Natural killer cell (primary cell): ENCODE measurements around the gene RUVBL1. TPM values are rescaled to one million over a fixed set of nuclear protein-coding genes. Genes with fewer than 3 reads are reported as not detected.

Experiments
- ATAC-seq, 3 donors: fragments of 150-1000 bp in 2 of 3; fragments of 200-7000 bp in 1 of 3; cut with Tn5 transposase; 1 replicate in 1 of 3; 2 replicates in 2 of 3; pipeline ENCODE4 v1.10.0; 2021; ENCODE audit warnings: mild to moderate bottlenecking in 2 of 3, moderate library complexity in 2 of 3
- DNase-seq, 2 donors: peaks; one replicate each; pipeline versions ENCODE4 v3.0.0 to v3.0.0-alpha.2; 2013 to 2021; ENCODE audit warnings: mixed read lengths in 1 of 2
- H3K27ac ChIP-seq: one replicate; pipeline ENCODE4 v1.5.1; 2013; ENCODE audit warnings: mild to moderate bottlenecking, low read length
- H3K27me3 ChIP-seq: one replicate; pipeline ENCODE4 v1.6.1; 2013; ENCODE audit warnings: low read length; ENCODE audit not compliant: control insufficient read depth, insufficient read depth
- H3K36me3 ChIP-seq: one replicate; pipeline ENCODE4 v1.6.1; 2013; ENCODE audit warnings: low read length; ENCODE audit not compliant: control insufficient read depth, insufficient read depth
- H3K4me1 ChIP-seq: one replicate; pipeline ENCODE4 v1.6.1; 2013; ENCODE audit warnings: low read length; ENCODE audit not compliant: control insufficient read depth, insufficient read depth
- H3K4me3 ChIP-seq: one replicate; pipeline ENCODE4 v1.5.1; 2013; ENCODE audit warnings: low read length
- H3K9me3 ChIP-seq: one replicate; pipeline ENCODE4 v1.6.1; 2013; ENCODE audit warnings: low read length; ENCODE audit not compliant: control insufficient read depth, insufficient read depth
- H3K27ac Mint-ChIP-seq, 2 donors: one replicate each; pipeline ENCODE4 v1.8.0; 2022; ENCODE audit warnings: mild to moderate bottlenecking in 2 of 2, mixed read lengths in 2 of 2, moderate library complexity in 1 of 2
- H3K27me3 Mint-ChIP-seq, 2 donors: one replicate each; pipeline ENCODE4 v1.8.0; 2022; ENCODE audit warnings: low read depth in 2 of 2, mixed read lengths in 2 of 2
- H3K36me3 Mint-ChIP-seq: one replicate; pipeline ENCODE4 v1.8.0; 2022; ENCODE audit warnings: mixed read lengths
- H3K4me1 Mint-ChIP-seq, 2 donors: one replicate each; pipeline ENCODE4 v1.8.0; 2022; ENCODE audit warnings: mixed read lengths in 2 of 2
- H3K4me3 Mint-ChIP-seq: one replicate; pipeline ENCODE4 v1.8.0; 2022; ENCODE audit warnings: mild to moderate bottlenecking, moderate library complexity, mixed read lengths
- H3K9me3 Mint-ChIP-seq, 2 donors: one replicate each; pipeline ENCODE4 v1.8.0; 2022; ENCODE audit warnings: mixed read lengths in 2 of 2
- CTCF ChIP-seq: fragments of 200-600 bp; IDR thresholded peaks from one replicate; pipeline ENCODE4 v1.8.0; 2022; ENCODE audit warnings: antibody characterized with exemption
- WGBS: methylation state at CpG from one replicate; pipeline ENCODE4 v1.1.7; 2013; ENCODE audit warnings: missing lambda C conversion rate; ENCODE audit not compliant: insufficient coverage; 5-methylcytosine and 5-hydroxymethylcytosine counted together
- intact Hi-C: fragments of 100-400 bp; cut with micrococcal nuclease; formaldehyde crosslinking; loops from one replicate; pipeline ENCODE4 v1.14.2; 2022
- total RNA-seq, 4 donors: library from RNA; stranded (reverse); fragments of 120-200 nt in 1 of 4; gene quantifications; one replicate each; pipeline versions ENCODE4 v1.2.3 to v1.2.4, GENCODE V29; 2013 to 2022

The RUVBL1 gene
- total RNA-seq, 3 donors from 2014 or later (not counting 1 experiment from before 2014, with no cell fraction given), result 11.9 to 18.5 (median 14.1) TPM

GRCh38 chr3:128168836-128169235 lies 45.2 kb upstream of the RUVBL1 start:
- 89% methylated on average over 4 of the region's 4 CpGs for WGBS
- TF ChIP-seq CTCF, result no peak
- Mint-ChIP-seq H3K36me3 (no peaks in the 10 kb centered on the region), H3K4me3 (no peak overlapping the region), H3K9me3 (no peaks in the 10 kb centered on the region), H3K27ac (no peak overlapping the region), H3K4me1 (peaks cover 25 to 43% of the 10 kb centered on the region in 2 donors), H3K27me3 (no peaks in the 10 kb centered on the region)
- Histone ChIP-seq H3K27me3 (no peaks in the 10 kb centered on the region), H3K4me1 (peaks cover 6% of the 10 kb centered on the region), H3K4me3 (no peak overlapping the region), H3K27ac (no peak overlapping the region), H3K9me3 (no peaks in the 10 kb centered on the region), H3K36me3 (no peaks in the 10 kb centered on the region)
- DNase-seq (no peak), ATAC-seq (no peak)
- intact Hi-C loops, result no loop called here

- DNase-seq, result no peak
- no peak overlapping the region for H3K4me3 ChIP-seq
- no peaks in the 10 kb centered on the region for H3K27me3 ChIP-seq
- ATAC-seq, result no peak
- no peak overlapping the region for H3K27ac ChIP-seq
- Mint-ChIP-seq H3K4me3 (no peak overlapping the region), H3K27me3 (no peaks in the 10 kb centered on the region), H3K27ac (no peak overlapping the region), H3K36me3 (no peaks in the 10 kb centered on the region), H3K4me1 (peaks cover 32 to 45% of the 10 kb centered on the region in 2 donors), H3K9me3 (no peaks in the 10 kb centered on the region)
- WGBS, result 92% methylated on average over 5 of the region's 5 CpGs
- no peaks in the 10 kb centered on the region for H3K36me3 ChIP-seq
- H3K4me1 ChIP-seq, result peaks cover 6% of the 10 kb centered on the region
- no peaks in the 10 kb centered on the region for H3K9me3 ChIP-seq
- intact Hi-C loops, result no loop called here
- no peak for TF ChIP-seq CTCF
Measured at GRCh38 chr3:128167973-128168674, 44.5 kb upstream of the RUVBL1 start.

GRCh38 chr3:128167646-128167972 lies 44.0 kb upstream of the RUVBL1 start:
- H3K27me3 ChIP-seq, result no peaks in the 10 kb centered on the region
- Mint-ChIP-seq H3K27me3 (no peaks in the 10 kb centered on the region), H3K36me3 (no peaks in the 10 kb centered on the region), H3K4me1 (peaks cover 36 to 49% of the 10 kb centered on the region in 2 donors), H3K27ac (no peak overlapping the region), H3K9me3 (no peaks in the 10 kb centered on the region), H3K4me3 (no peak overlapping the region)
- peaks cover 6% of the 10 kb centered on the region for H3K4me1 ChIP-seq
- intact Hi-C loops, result no loop called here
- ATAC-seq (no peak), DNase-seq (no peak)
- 98% methylated on average over 8 of the region's 8 CpGs for WGBS
- H3K27ac ChIP-seq, result no peak overlapping the region
- no peak overlapping the region for H3K4me3 ChIP-seq
- H3K36me3 ChIP-seq, result no peaks in the 10 kb centered on the region
- H3K9me3 ChIP-seq, result no peaks in the 10 kb centered on the region
- no peak for TF ChIP-seq CTCF

- Mint-ChIP-seq H3K27ac (no peak overlapping the region), H3K4me3 (no peak overlapping the region), H3K27me3 (no peaks in the 10 kb centered on the region), H3K36me3 (no peaks in the 10 kb centered on the region), H3K4me1 (peaks cover 36 to 54% of the 10 kb centered on the region in 2 donors), H3K9me3 (no peaks in the 10 kb centered on the region)
- Histone ChIP-seq H3K27ac (no peak overlapping the region), H3K4me1 (peaks cover 6% of the 10 kb centered on the region), H3K36me3 (no peaks in the 10 kb centered on the region), H3K27me3 (no peaks in the 10 kb centered on the region), H3K4me3 (no peak overlapping the region), H3K9me3 (no peaks in the 10 kb centered on the region)
- intact Hi-C loops, result no loop called here
- DNase-seq (no peak), ATAC-seq (no peak)
- 98% methylated on average over 5 of the region's 5 CpGs for WGBS
- TF ChIP-seq CTCF, result no peak
Measured at GRCh38 chr3:128166971-128167453, 43.4 kb upstream of the RUVBL1 start.
